Neutrophil (primary cell): Measurements from ENCODE around the gene FZD1.

Source experiments
- H3K27ac ChIP-seq: fragments of 200-600 bp; sonication (generic); 2 replicates; pipeline ENCODE4 v1.5.1; 2016; ENCODE audit warnings: mild to moderate bottlenecking, moderate library complexity
- H3K27me3 ChIP-seq: fragments of 200-600 bp; sonication (generic); 2 replicates; pipeline ENCODE4 v1.6.0; 2016; ENCODE audit warnings: mild to moderate bottlenecking
- H3K36me3 ChIP-seq: fragments of 200-600 bp; sonication (generic); 2 replicates; pipeline ENCODE4 v1.5.1; 2017
- H3K4me1 ChIP-seq, 2 experiments: fragments of 200-600 bp in 1 of 2; sonication (generic) in 1 of 2; 1 replicate in 1 of 2; 2 replicates in 1 of 2; pipeline versions ENCODE4 v1.5.1 to v1.6.1; 2013 to 2016; ENCODE audit warnings: low read depth in 1 of 2, low read length in 1 of 2, mild to moderate bottlenecking in 1 of 2, moderate library complexity in 1 of 2; ENCODE audit not compliant: control insufficient read depth in 1 of 2, insufficient read depth in 1 of 2
- H3K4me3 ChIP-seq, 2 experiments: fragments of 200-600 bp in 1 of 2; sonication (generic) in 1 of 2; 1 replicate in 1 of 2; 2 replicates in 1 of 2; pipeline ENCODE4 v1.5.1; 2013 to 2016; ENCODE audit warnings: low read depth in 1 of 2, low read length in 1 of 2, mild to moderate bottlenecking in 1 of 2, moderate library complexity in 1 of 2
- H3K9me3 ChIP-seq: fragments of 200-600 bp; sonication (generic); 2 replicates; pipeline ENCODE4 v1.5.1; 2016
- TF ChIP-seq, protein P1 (sequence below): fragments of 200-600 bp; sonication (generic); IDR thresholded peaks from 2 replicates; pipeline ENCODE4 v1.5.1; 2016; ENCODE audit warnings: antibody characterized with exemption

The FZD1 gene

DNA sequence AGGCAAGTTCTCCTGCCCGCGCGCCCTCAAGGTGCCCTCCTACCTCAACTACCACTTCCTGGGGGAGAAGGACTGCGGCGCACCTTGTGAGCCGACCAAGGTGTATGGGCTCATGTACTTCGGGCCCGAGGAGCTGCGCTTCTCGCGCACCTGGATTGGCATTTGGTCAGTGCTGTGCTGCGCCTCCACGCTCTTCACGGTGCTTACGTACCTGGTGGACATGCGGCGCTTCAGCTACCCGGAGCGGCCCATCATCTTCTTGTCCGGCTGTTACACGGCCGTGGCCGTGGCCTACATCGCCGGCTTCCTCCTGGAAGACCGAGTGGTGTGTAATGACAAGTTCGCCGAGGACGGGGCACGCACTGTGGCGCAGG, 1.4 kb downstream of the FZD1 start:
- peaks cover 77% of the 10 kb centered on the region for H3K27me3 ChIP-seq
- no peak overlapping the region for H3K27ac ChIP-seq
- H3K4me3 ChIP-seq = peak overlapping the region in 1 of 2 experiments; percentile 65
- no peaks in the 10 kb centered on the region for H3K36me3 ChIP-seq
- H3K4me1 ChIP-seq = peaks cover 25 to 27% of the 10 kb centered on the region in 2 experiments
- TF ChIP-seq, protein P1, sequence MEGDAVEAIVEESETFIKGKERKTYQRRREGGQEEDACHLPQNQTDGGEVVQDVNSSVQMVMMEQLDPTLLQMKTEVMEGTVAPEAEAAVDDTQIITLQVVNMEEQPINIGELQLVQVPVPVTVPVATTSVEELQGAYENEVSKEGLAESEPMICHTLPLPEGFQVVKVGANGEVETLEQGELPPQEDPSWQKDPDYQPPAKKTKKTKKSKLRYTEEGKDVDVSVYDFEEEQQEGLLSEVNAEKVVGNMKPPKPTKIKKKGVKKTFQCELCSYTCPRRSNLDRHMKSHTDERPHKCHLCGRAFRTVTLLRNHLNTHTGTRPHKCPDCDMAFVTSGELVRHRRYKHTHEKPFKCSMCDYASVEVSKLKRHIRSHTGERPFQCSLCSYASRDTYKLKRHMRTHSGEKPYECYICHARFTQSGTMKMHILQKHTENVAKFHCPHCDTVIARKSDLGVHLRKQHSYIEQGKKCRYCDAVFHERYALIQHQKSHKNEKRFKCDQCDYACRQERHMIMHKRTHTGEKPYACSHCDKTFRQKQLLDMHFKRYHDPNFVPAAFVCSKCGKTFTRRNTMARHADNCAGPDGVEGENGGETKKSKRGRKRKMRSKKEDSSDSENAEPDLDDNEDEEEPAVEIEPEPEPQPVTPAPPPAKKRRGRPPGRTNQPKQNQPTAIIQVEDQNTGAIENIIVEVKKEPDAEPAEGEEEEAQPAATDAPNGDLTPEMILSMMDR = no peak
- no peaks in the 10 kb centered on the region for H3K9me3 ChIP-seq

DNA sequence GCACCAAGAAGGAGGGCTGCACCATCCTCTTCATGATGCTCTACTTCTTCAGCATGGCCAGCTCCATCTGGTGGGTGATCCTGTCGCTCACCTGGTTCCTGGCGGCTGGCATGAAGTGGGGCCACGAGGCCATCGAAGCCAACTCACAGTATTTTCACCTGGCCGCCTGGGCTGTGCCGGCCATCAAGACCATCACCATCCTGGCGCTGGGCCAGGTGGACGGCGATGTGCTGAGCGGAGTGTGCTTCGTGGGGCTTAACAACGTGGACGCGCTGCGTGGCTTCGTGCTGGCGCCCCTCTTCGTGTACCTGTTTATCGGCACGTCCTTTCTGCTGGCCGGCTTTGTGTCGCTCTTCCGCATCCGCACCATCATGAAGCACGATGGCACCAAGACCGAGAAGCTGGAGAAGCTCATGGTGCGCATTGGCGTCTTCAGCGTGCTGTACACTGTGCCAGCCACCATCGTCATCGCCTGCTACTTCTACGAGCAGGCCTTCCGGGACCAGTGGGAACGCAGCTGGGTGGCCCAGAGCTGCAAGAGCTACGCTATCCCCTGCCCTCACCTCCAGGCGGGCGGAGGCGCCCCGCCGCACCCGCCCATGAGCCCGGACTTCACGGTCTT, 1.9 kb downstream of the FZD1 start:
- H3K36me3 ChIP-seq = no peaks in the 10 kb centered on the region
- peaks cover 25 to 27% of the 10 kb centered on the region in 2 experiments for H3K4me1 ChIP-seq
- H3K27ac ChIP-seq = no peak overlapping the region
- peaks cover 72% of the 10 kb centered on the region for H3K27me3 ChIP-seq
- H3K4me3 ChIP-seq = no peak overlapping the region
- TF ChIP-seq, protein P1 = no peak
- H3K9me3 ChIP-seq = no peaks in the 10 kb centered on the region

DNA sequence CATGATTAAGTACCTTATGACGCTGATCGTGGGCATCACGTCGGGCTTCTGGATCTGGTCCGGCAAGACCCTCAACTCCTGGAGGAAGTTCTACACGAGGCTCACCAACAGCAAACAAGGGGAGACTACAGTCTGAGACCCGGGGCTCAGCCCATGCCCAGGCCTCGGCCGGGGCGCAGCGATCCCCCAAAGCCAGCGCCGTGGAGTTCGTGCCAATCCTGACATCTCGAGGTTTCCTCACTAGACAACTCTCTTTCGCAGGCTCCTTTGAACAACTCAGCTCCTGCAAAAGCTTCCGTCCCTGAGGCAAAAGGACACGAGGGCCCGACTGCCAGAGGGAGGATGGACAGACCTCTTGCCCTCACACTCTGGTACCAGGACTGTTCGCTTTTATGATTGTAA, 2.5 kb downstream of the FZD1 start:
- TF ChIP-seq, protein P1 = no peak
- H3K27me3 ChIP-seq = peaks cover 67% of the 10 kb centered on the region
- no peak overlapping the region for H3K27ac ChIP-seq
- no peak overlapping the region for H3K4me3 ChIP-seq
- H3K4me1 ChIP-seq = peaks cover 25 to 27% of the 10 kb centered on the region in 2 experiments
- H3K9me3 ChIP-seq = no peaks in the 10 kb centered on the region
- no peaks in the 10 kb centered on the region for H3K36me3 ChIP-seq

DNA sequence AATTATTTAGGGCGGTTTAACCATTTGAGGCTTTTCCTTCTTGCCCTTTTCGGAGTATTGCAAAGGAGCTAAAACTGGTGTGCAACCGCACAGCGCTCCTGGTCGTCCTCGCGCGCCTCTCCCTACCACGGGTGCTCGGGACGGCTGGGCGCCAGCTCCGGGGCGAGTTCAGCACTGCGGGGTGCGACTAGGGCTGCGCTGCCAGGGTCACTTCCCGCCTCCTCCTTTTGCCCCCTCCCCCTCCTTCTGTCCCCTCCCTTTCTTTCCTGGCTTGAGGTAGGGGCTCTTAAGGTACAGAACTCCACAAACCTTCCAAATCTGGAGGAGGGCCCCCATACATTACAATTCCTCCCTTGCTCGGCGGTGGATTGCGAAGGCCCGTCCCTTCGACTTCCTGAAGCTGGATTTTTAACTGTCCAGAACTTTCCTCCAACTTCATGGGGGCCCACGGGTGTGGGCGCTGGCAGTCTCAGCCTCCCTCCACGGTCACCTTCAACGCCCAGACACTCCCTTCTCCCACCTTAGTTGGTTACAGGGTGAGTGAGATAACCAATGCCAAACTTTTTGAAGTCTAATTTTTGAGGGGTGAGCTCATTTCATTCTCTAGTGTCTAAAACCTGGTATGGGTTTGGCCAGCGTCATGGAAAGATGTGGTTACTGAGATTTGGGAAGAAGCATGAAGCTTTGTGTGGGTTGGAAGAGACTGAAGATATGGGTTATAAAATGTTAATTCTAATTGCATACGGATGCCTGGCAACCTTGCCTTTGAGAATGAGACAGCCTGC, 3.1 kb downstream of the FZD1 start:
- Histone ChIP-seq H3K27ac (no peak overlapping the region), H3K9me3 (no peaks in the 10 kb centered on the region), H3K27me3 (peaks cover 60% of the 10 kb centered on the region), H3K4me3 (no peak overlapping the region), H3K4me1 (peaks cover 25 to 27% of the 10 kb centered on the region in 2 experiments), H3K36me3 (no peaks in the 10 kb centered on the region)
- TF ChIP-seq, protein P1 = no peak

DNA sequence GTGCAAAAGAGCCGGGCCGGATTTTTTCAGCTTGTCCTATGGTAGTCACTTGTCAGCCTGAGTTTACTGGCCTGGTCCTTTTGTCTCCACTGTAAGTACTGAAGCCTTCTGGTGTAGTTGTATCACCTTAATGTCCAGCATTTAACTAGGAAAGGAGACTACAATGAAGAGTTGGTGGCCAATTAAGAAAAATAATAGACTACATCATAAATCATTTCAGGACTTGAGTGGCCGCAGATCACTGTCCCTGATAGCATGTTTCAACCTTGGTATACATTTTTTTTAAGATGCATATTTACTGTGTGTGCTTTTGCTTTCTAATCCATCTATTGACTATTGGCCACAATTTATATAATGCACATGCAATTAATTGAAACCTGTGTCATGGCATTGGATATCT, 6.1 kb downstream of the FZD1 start:
- H3K27ac ChIP-seq = no peak overlapping the region
- H3K9me3 ChIP-seq = no peaks in the 10 kb centered on the region
- peaks cover 7 to 8% of the 10 kb centered on the region in 2 experiments for H3K4me1 ChIP-seq
- H3K4me3 ChIP-seq = no peak overlapping the region
- H3K36me3 ChIP-seq = no peaks in the 10 kb centered on the region
- H3K27me3 ChIP-seq = peaks cover 30% of the 10 kb centered on the region
- TF ChIP-seq, protein P1 = no peak
